Thoracic aorta (tissue), 2 donors: ENCODE measurements around the gene FAAP20. TPM values are rescaled to one million over a fixed set of nuclear protein-coding genes. Genes with fewer than 3 reads are reported as not detected.

Source experiments
- ATAC-seq: fragments of 150-250 bp; one replicate; pipeline ENCODE4 v1.8.0; 2017; ENCODE audit warnings: low read depth; ENCODE audit not compliant: insufficient number of reproducible peaks, low FRiP score
- DNase-seq: peaks from one replicate; pipeline ENCODE4 v3.0.0-alpha.2; 2020; ENCODE audit warnings: low spot score
- H3K27ac ChIP-seq, 2 donors: fragments of 200-600 bp; sonication (generic); 1 replicate in 1 of 2; 2 replicates in 1 of 2; pipeline ENCODE4 v1.5.1; 2016; ENCODE audit warnings: mild to moderate bottlenecking in 2 of 2, moderate library complexity in 2 of 2
- H3K27me3 ChIP-seq: fragments of 200-600 bp; sonication (generic); replicated peaks from 2 replicates; pipeline ENCODE4 v1.6.0; 2016; ENCODE audit warnings: mild to moderate bottlenecking; ENCODE audit not compliant: insufficient read depth
- H3K36me3 ChIP-seq: fragments of 200-600 bp; sonication (generic); one replicate; pipeline ENCODE4 v1.5.1; 2016
- H3K4me1 ChIP-seq, 2 donors: fragments of 200-600 bp; sonication (generic); 1 replicate in 1 of 2; 2 replicates in 1 of 2; pipeline versions ENCODE4 v1.5.1 to v1.6.0; 2016; ENCODE audit warnings: low read depth in 2 of 2, mild to moderate bottlenecking in 1 of 2; ENCODE audit not compliant: control insufficient read depth in 1 of 2
- H3K4me3 ChIP-seq: fragments of 200-600 bp; sonication (generic); 2 replicates; pipeline ENCODE4 v1.5.1; 2016; ENCODE audit warnings: mild to moderate bottlenecking
- H3K9me3 ChIP-seq: fragments of 200-600 bp; sonication (generic); 2 replicates; pipeline ENCODE4 v1.5.1; 2016
- CTCF ChIP-seq: fragments of 200-600 bp; sonication (generic); IDR thresholded peaks from one replicate; pipeline ENCODE4 v1.5.1; 2019; ENCODE audit warnings: antibody characterized with exemption
- total RNA-seq, 2 donors: library from RNA; depleted of rRNA; stranded (reverse); fragments of >200 nt; gene quantifications; one replicate each; pipeline versions ENCODE4 v1.1.0 to v1.2.3, GENCODE V29; 2016

Gene FAAP20
- total RNA-seq, 2 donors from 2014 or later: 29.1 to 52.6 TPM

- peak; percentile 91 for TF ChIP-seq CTCF
- Histone ChIP-seq H3K27me3 (no peaks in the 10 kb centered on the region), H3K36me3 (no peaks in the 10 kb centered on the region), H3K4me1 (peaks cover 49 to 62% of the 10 kb centered on the region in 2 donors), H3K4me3 (peak overlapping the region; percentile 83), H3K9me3 (no peaks in the 10 kb centered on the region), H3K27ac (peak overlapping the region; percentile 92 to 97)
- DNase-seq: peak; percentile 62
- ATAC-seq: peak; percentile 57
Measured at GRCh38 chr1:2194898-2195673, 514 bp upstream of the FAAP20 start.

- Histone ChIP-seq H3K27me3 (no peaks in the 10 kb centered on the region), H3K9me3 (no peaks in the 10 kb centered on the region), H3K27ac (peak overlapping the region; percentile 83 to 98), H3K36me3 (no peaks in the 10 kb centered on the region), H3K4me1 (peaks cover 41 to 57% of the 10 kb centered on the region in 2 donors), H3K4me3 (peak overlapping the region; percentile 83)
- no peak for DNase-seq
- no peak for TF ChIP-seq CTCF
- ATAC-seq: no peak
Measured at GRCh38 chr1:2193514-2194281, 874 bp downstream of the FAAP20 start.

GRCh38 chr1:2192031-2192995 lies 2.3 kb downstream of the FAAP20 start:
- Histone ChIP-seq H3K27ac (peak overlapping the region; percentile 83 to 98), H3K4me3 (peak overlapping the region; percentile 50), H3K9me3 (no peaks in the 10 kb centered on the region), H3K4me1 (peaks cover 40 to 55% of the 10 kb centered on the region in 2 donors), H3K36me3 (no peaks in the 10 kb centered on the region), H3K27me3 (no peaks in the 10 kb centered on the region)
- DNase-seq (no peak), ATAC-seq (no peak)
- TF ChIP-seq CTCF: no peak

GRCh38 chr1:2190491-2190976 lies 4.0 kb downstream of the FAAP20 start:
- no peaks in the 10 kb centered on the region for H3K9me3 ChIP-seq
- no peak for DNase-seq
- H3K27me3 ChIP-seq: no peaks in the 10 kb centered on the region
- H3K27ac ChIP-seq: peak overlapping the region; percentile 93 to 98
- H3K4me1 ChIP-seq: peaks cover 38 to 49% of the 10 kb centered on the region in 2 donors
- peak overlapping the region; percentile 81 for H3K4me3 ChIP-seq
- H3K36me3 ChIP-seq: no peaks in the 10 kb centered on the region
- no peak for TF ChIP-seq CTCF
- no peak for ATAC-seq
